Hematopoietic multipotent progenitor cell treated with erythropoietin and hydrocortisone succinate and interleukin-3 and kit ligand, for 17 days (in vitro differentiated cells): Measurements from ENCODE around the gene SUCLG2.

Experiments used
- DNase-seq: peaks from one replicate; pipeline ENCODE4 v3.0.0-alpha.2; 2015; ENCODE audit warnings: low spot score

The SUCLG2 gene

GRCh38 chr3:67648701-67649100 lies 5.7 kb downstream of the SUCLG2 start:
- DNase-seq, result no peak

- DNase-seq, result no peak
Observed at GRCh38 chr3:67648229-67648628, 6.2 kb downstream of the SUCLG2 start.

GRCh38 chr3:67647390-67647878 lies 7.0 kb downstream of the SUCLG2 start:
- no peak for DNase-seq

GRCh38 chr3:67646586-67647234 lies 7.7 kb downstream of the SUCLG2 start:
- DNase-seq, result no peak

- no peak for DNase-seq
Observed at GRCh38 chr3:67644827-67645226, 9.6 kb downstream of the SUCLG2 start.

GRCh38 chr3:67642734-67643133 lies 11.7 kb downstream of the SUCLG2 start:
- DNase-seq, result no peak

- no peak for DNase-seq
Observed at GRCh38 chr3:67642190-67642589, 12.2 kb downstream of the SUCLG2 start.

- DNase-seq, result no peak
Observed at GRCh38 chr3:67641451-67641850, 13.0 kb downstream of the SUCLG2 start.

- DNase-seq, result no peak
Observed at GRCh38 chr3:67640023-67640660, 14.3 kb downstream of the SUCLG2 start.

- DNase-seq, result no peak
Observed at GRCh38 chr3:67637255-67637900, 17.0 kb downstream of the SUCLG2 start.

GRCh38 chr3:67635806-67636205 lies 18.6 kb downstream of the SUCLG2 start:
- no peak for DNase-seq

GRCh38 chr3:67635257-67635656 lies 19.2 kb downstream of the SUCLG2 start:
- DNase-seq, result no peak

GRCh38 chr3:67630666-67631362 lies 23.6 kb downstream of the SUCLG2 start:
- no peak for DNase-seq

- DNase-seq, result no peak
Observed at GRCh38 chr3:67624687-67625086, 29.7 kb downstream of the SUCLG2 start.

GRCh38 chr3:67624078-67624477 lies 30.3 kb downstream of the SUCLG2 start:
- DNase-seq, result no peak

GRCh38 chr3:67622652-67623051 lies 31.8 kb downstream of the SUCLG2 start:
- no peak for DNase-seq

GRCh38 chr3:67620869-67621268 lies 33.5 kb downstream of the SUCLG2 start:
- DNase-seq, result no peak

- no peak for DNase-seq
Observed at GRCh38 chr3:67619991-67620390, 34.4 kb downstream of the SUCLG2 start.

- DNase-seq, result no peak
Observed at GRCh38 chr3:67617518-67617917, 36.9 kb downstream of the SUCLG2 start.

- no peak for DNase-seq
Observed at GRCh38 chr3:67616046-67616445, 38.4 kb downstream of the SUCLG2 start.

- no peak for DNase-seq
Observed at GRCh38 chr3:67614195-67614594, 40.2 kb downstream of the SUCLG2 start.

- no peak for DNase-seq
Observed at GRCh38 chr3:67610458-67610857, 44.0 kb downstream of the SUCLG2 start.

- no peak for DNase-seq
Observed at GRCh38 chr3:67609709-67610108, 44.7 kb downstream of the SUCLG2 start.
